ENCODE results near the gene FOSB.
"Not testable (repeated sequence)": the region's sequence is repeated elsewhere in the genome, so short reads cannot be mapped to it uniquely, and the experiment has no call there.

The FOSB gene

GRCh38 chr19:45467456-45468158 is at the start of gene FOSB:
FOSB (plus strand) TSS chr19:45467996; CDS start chr19:45468587, 591 bp downstream.
- peak; percentile 91 for DNase-seq

- DNase-seq, result no peak
Measured at GRCh38 chr19:45418802-45419201, 49.0 kb upstream of the FOSB start.

- no peak for DNase-seq
Measured at GRCh38 chr19:45419396-45419795, 48.4 kb upstream of the FOSB start.

- DNase-seq, result no peak
Measured at GRCh38 chr19:45419895-45420294, 47.9 kb upstream of the FOSB start.

GRCh38 chr19:45420356-45420755 is 47.4 kb upstream of the FOSB start:
- no peak for DNase-seq

GRCh38 chr19:45420871-45421270 is 46.9 kb upstream of the FOSB start:
- no peak for DNase-seq

GRCh38 chr19:45421947-45422498 is 45.8 kb upstream of the FOSB start:
- DNase-seq, result no peak

GRCh38 chr19:45423033-45423588 is 44.7 kb upstream of the FOSB start:
- DNase-seq, result peak; percentile 76

- DNase-seq, result no peak
Measured at GRCh38 chr19:45423589-45424190, 44.1 kb upstream of the FOSB start, which contains the start of gene ERCC1. ERCC1 (minus strand) TSS chr19:45423917; CDS start chr19:45423374, 543 bp downstream.

GRCh38 chr19:45424191-45425058 is 43.4 kb upstream of the FOSB start:
- DNase-seq, result no peak

- DNase-seq, result no peak
Measured at GRCh38 chr19:45428384-45429231, 39.2 kb upstream of the FOSB start.

GRCh38 chr19:45429896-45430295 is 37.9 kb upstream of the FOSB start:
- DNase-seq, result not testable (repeated sequence)

GRCh38 chr19:45431008-45431407 is 36.8 kb upstream of the FOSB start:
- not testable (repeated sequence) for DNase-seq

- not testable (repeated sequence) for DNase-seq
Measured at GRCh38 chr19:45432543-45432942, 35.3 kb upstream of the FOSB start.

GRCh38 chr19:45437328-45437727 is 30.5 kb upstream of the FOSB start:
- DNase-seq, result no peak

GRCh38 chr19:45439190-45439568 is 28.6 kb upstream of the FOSB start:
- no peak for DNase-seq

- DNase-seq, result peak; percentile 77
Measured at GRCh38 chr19:45439569-45440258, 28.1 kb upstream of the FOSB start.

- no peak for DNase-seq
Measured at GRCh38 chr19:45440259-45440638, 27.5 kb upstream of the FOSB start.

- no peak for DNase-seq
Measured at GRCh38 chr19:45440873-45441654, 26.7 kb upstream of the FOSB start.

GRCh38 chr19:45442408-45442777 is 25.4 kb upstream of the FOSB start:
- DNase-seq, result no peak
